GM12878 (cell line): ENCODE data around the gene EXOSC10.

Experiments used
- ATF3 ChIP-seq: IDR thresholded peaks from 2 replicates; pipeline ENCODE4 v1.6.1; 2011; ENCODE audit warnings: low read depth, mild to moderate bottlenecking, low read length, moderate library complexity, borderline replicate concordance; ENCODE audit errors: extremely low read depth
- CTCF ChIP-seq, 3 experiments: IDR thresholded peaks in 2 of 3; conservative IDR thresholded peaks in 1 of 3; 2 replicates each; pipeline ENCODE4 v1.5.1; 2011; ENCODE audit warnings: low read depth in 3 of 3, low read length in 3 of 3, mild to moderate bottlenecking in 3 of 3, control low read depth in 2 of 3, moderate library complexity in 2 of 3, inconsistent platforms in 1 of 3, mixed read lengths in 1 of 3; ENCODE audit not compliant: control insufficient read depth in 2 of 3, insufficient read depth in 1 of 3; ENCODE audit errors: extremely low read depth in 1 of 3
- EP300 ChIP-seq, 2 experiments: fragments of 150-350 bp in 1 of 2; IDR thresholded peaks; 2 replicates each; pipeline ENCODE4 v1.6.1; 2011 to 2012; ENCODE audit warnings: low read depth in 2 of 2, low read length in 2 of 2, borderline replicate concordance in 1 of 2, improper control_type of control experiment in 1 of 2, inconsistent platforms in 1 of 2; ENCODE audit not compliant: control insufficient read depth in 1 of 2
- SRF ChIP-seq, 2 experiments: IDR thresholded peaks; 2 replicates each; pipeline ENCODE4 v1.6.1; 2011; ENCODE audit warnings: low read depth in 2 of 2, low read length in 2 of 2, mild to moderate bottlenecking in 1 of 2, moderate library complexity in 1 of 2

GRCh38 chr1:11099310-11100148 is at the start of gene EXOSC10:
- no peak for TF ChIP-seq SRF (IDR thresholded peaks at IDR 0.05; ENCODE audit: low read depth in 2 of 2, low read length in 2 of 2)
- TF ChIP-seq ATF3 = no peak
- no peak for TF ChIP-seq CTCF (IDR thresholded peaks at IDR 0.05 in 2 of 3, conservative IDR thresholded peaks at IDR 0.05 in 1 of 3; ENCODE audit: control insufficient read depth in 2 of 3, extremely low read depth in 1 of 3, insufficient read depth in 1 of 3, low read depth in 3 of 3, low read length in 3 of 3)
- TF ChIP-seq EP300 (IDR thresholded peaks at IDR 0.05; ENCODE audit: borderline replicate concordance in 1 of 2, control insufficient read depth in 1 of 2, low read depth in 2 of 2, low read length in 2 of 2) = no peak
